ENCODE data around the gene ARL2. TPM values are rescaled to one million over a fixed set of nuclear protein-coding genes. Genes with fewer than 3 reads are reported as not detected.
"Not testable (repeated sequence)": the region's sequence is repeated elsewhere in the genome, so short reads cannot be mapped to it uniquely, and the experiment has no call there.

ARL2 gene
- total and polyA plus RNA-seq, 2 donors (not counting 1 experiment from before 2014, with no cell fraction given): 99.2 to 138 TPM

DNA sequence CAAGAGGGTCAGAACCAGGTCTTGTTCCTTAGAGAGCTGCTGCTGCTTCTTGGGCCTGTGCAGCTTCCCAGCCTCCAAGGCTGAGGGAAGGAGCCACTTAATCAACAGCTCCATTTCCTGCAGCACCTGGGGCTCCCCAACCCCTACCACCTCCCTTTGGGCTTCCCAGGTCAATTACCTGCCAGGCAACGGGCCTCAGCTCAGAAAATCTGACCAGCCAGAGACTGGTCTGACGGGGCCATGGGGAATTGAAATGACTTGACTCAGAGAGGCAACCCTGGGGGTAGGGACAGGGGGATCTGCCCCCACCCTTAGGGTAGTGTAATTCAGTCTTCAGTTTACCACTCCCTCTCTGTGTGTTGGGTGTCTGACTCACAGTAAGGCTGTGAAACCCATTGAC lies 37.3 kb upstream of the ARL2 start:
- no peaks in the 10 kb centered on the region for H3K27me3 ChIP-seq (ENCODE audit: control insufficient read depth, insufficient read depth, low read length)

DNA sequence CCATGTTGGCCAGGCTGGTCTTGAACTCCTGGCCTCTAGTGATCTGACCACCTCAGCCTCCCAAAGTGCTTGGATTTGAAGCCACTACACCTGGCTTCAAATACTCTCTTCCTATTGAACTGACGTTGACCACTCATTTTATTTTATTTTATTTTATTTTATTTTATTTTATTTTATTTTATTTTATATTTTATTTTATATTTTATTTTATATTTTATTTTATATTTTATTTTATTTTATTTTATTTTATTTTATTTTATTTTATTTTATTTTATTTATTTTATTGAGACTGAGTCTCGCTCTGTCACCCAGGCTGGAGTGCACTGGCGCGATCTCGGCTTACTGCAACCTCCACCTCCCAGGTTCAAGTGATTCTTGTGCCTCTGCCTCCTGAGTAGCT lies 30.6 kb upstream of the ARL2 start:
- H3K79me2 ChIP-seq (ENCODE audit: control insufficient read depth, insufficient read depth, low read length); H2AFZ ChIP-seq (ENCODE audit: low read length); H3K9me3 ChIP-seq (ENCODE audit: control insufficient read depth, insufficient read depth, low read depth, low read length); DNase-seq (ENCODE audit: low read depth in 2 of 2); H3K36me3 ChIP-seq (ENCODE audit: control insufficient read depth, insufficient read depth, low read length); H3K9ac ChIP-seq (ENCODE audit: insufficient read depth, low read length); H3K4me2 ChIP-seq (ENCODE audit: extremely low read depth, insufficient read depth, low read length); H3K27me3 ChIP-seq (ENCODE audit: control insufficient read depth, insufficient read depth, low read length); H4K20me1 ChIP-seq (ENCODE audit: control insufficient read depth, extremely low read depth, insufficient read depth, low read length); H3K27ac ChIP-seq (ENCODE audit: insufficient read depth, low read length); H3K4me3 ChIP-seq (replicated peaks in 1 of 4; ENCODE audit: control extremely low read depth in 1 of 4, insufficient read depth in 1 of 4, low read depth in 3 of 4, low read length in 4 of 4); H3K4me1 ChIP-seq (ENCODE audit: control insufficient read depth, extremely low read depth, insufficient read depth, low read length): not testable (repeated sequence)

More for the DNA sequence above, 37.3 kb upstream of the ARL2 start:
- Histone ChIP-seq H4K20me1 (ENCODE audit: control insufficient read depth, extremely low read depth, insufficient read depth, low read length) (no peaks in the 10 kb centered on the region), H3K4me3 (replicated peaks in 1 of 4; ENCODE audit: control extremely low read depth in 1 of 4, insufficient read depth in 1 of 4, low read depth in 3 of 4, low read length in 4 of 4) (no peak overlapping the region), H3K79me2 (ENCODE audit: control insufficient read depth, insufficient read depth, low read length) (no peaks in the 10 kb centered on the region), H3K4me1 (ENCODE audit: control insufficient read depth, extremely low read depth, insufficient read depth, low read length) (no peaks in the 10 kb centered on the region), H3K9ac (ENCODE audit: insufficient read depth, low read length) (no peak overlapping the region), H3K9me3 (ENCODE audit: control insufficient read depth, insufficient read depth, low read depth, low read length) (no peaks in the 10 kb centered on the region), H3K36me3 (ENCODE audit: control insufficient read depth, insufficient read depth, low read length) (no peaks in the 10 kb centered on the region), H2AFZ (ENCODE audit: low read length) (no peak overlapping the region), H3K4me2 (ENCODE audit: extremely low read depth, insufficient read depth, low read length) (no peak overlapping the region), H3K27ac (ENCODE audit: insufficient read depth, low read length) (no peak overlapping the region)
- DNase-seq (ENCODE audit: low read depth in 2 of 2): no peak
- TF ChIP-seq EZH2 (IDR thresholded peaks at IDR 0.05; ENCODE audit: low read length, missing control alignments) (no peak), CTCF (conservative IDR thresholded peaks at IDR 0.05 in 1 of 2, IDR thresholded peaks at IDR 0.05 in 1 of 2; ENCODE audit: low read depth in 1 of 2, low read length in 2 of 2) (no peak)

DNA sequence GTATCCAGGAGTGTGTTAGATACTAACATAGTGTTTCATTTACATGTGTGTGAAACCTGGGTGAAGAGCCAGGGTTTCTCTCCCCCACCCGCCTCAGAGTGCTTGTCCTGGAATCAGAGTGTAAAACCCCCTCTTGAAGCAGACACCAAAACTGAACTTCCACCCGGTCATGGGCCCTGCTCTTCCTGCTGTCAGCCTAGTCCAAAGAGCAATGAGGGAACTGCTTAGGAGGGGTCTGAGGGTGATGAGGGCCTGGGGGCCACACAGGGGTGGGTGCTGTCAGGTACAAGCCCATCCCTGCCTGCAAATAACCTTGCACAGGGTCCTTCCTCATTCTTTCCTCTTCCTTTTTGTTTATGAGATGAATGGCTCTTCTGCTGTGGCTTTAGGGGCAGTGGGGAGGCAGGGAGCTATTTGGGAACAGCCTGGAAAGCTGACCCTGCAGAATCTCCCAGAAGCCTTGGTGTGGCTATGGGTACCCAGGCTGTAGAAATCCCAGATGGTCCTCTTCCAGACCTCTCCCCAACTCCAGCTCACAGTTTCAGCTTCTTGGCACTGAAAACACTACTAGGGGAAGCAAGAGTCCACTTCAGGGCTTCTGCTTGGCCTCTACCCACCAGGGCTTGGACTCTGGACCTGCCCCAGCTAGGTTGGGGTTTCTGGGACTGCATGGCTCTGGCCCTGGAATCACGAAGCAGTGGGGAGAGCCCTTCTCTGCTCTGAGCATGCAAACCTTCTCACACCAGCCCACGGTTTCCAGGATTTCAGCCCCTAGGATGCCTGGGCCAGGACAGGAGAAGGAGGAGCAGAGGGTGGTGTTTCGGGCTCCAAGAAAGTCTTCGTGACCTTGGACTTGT lies 25.7 kb upstream of the ARL2 start:
- no peaks in the 10 kb centered on the region for H3K36me3 ChIP-seq (ENCODE audit: control insufficient read depth, insufficient read depth, low read length)
- H3K27ac ChIP-seq (ENCODE audit: insufficient read depth, low read length): no peak overlapping the region
- TF ChIP-seq EZH2 (IDR thresholded peaks at IDR 0.05; ENCODE audit: low read length, missing control alignments): no peak
- TF ChIP-seq CTCF (conservative IDR thresholded peaks at IDR 0.05 in 1 of 2, IDR thresholded peaks at IDR 0.05 in 1 of 2; ENCODE audit: low read depth in 1 of 2, low read length in 2 of 2): no peak
- H3K27me3 ChIP-seq (ENCODE audit: control insufficient read depth, insufficient read depth, low read length): no peaks in the 10 kb centered on the region
- no peaks in the 10 kb centered on the region for H3K79me2 ChIP-seq (ENCODE audit: control insufficient read depth, insufficient read depth, low read length)
- H3K9me3 ChIP-seq (ENCODE audit: control insufficient read depth, insufficient read depth, low read depth, low read length): no peaks in the 10 kb centered on the region
- no peaks in the 10 kb centered on the region for H4K20me1 ChIP-seq (ENCODE audit: control insufficient read depth, extremely low read depth, insufficient read depth, low read length)
- H3K9ac ChIP-seq (ENCODE audit: insufficient read depth, low read length): no peak overlapping the region
- no peak for DNase-seq (ENCODE audit: low read depth in 2 of 2)
- H3K4me2 ChIP-seq (ENCODE audit: extremely low read depth, insufficient read depth, low read length): no peak overlapping the region
- no peak overlapping the region for H3K4me3 ChIP-seq (replicated peaks in 1 of 4; ENCODE audit: control extremely low read depth in 1 of 4, insufficient read depth in 1 of 4, low read depth in 3 of 4, low read length in 4 of 4)
- H3K4me1 ChIP-seq (ENCODE audit: control insufficient read depth, extremely low read depth, insufficient read depth, low read length): peaks cover 3% of the 10 kb centered on the region
- no peak overlapping the region for H2AFZ ChIP-seq (ENCODE audit: low read length)
